MM.1S (cell line): ENCODE data around the gene ZNF222.

Experiments
- DNase-seq: peaks from one replicate; pipeline ENCODE4 v3.0.0-alpha.2; 2015
- H2AFZ ChIP-seq: fragments of 300-600 bp; sonication (generic); 2 replicates; pipeline ENCODE4 v1.6.0; 2016; ENCODE audit warnings: antibody characterized with exemption, low read length
- H3F3A ChIP-seq: fragments of 300-600 bp; sonication (generic); 2 replicates; pipeline ENCODE4 v1.6.1; 2016; ENCODE audit warnings: mild to moderate bottlenecking, antibody characterized with exemption, low read length, moderate library complexity, mixed read lengths; ENCODE audit not compliant: insufficient read depth
- H3K27ac ChIP-seq: fragments of 300-600 bp; sonication (generic); 2 replicates; pipeline ENCODE4 v1.5.1; 2016; ENCODE audit warnings: mild to moderate bottlenecking, low read length
- H3K27me3 ChIP-seq: fragments of 300-600 bp; sonication (generic); replicated peaks from 2 replicates; pipeline ENCODE4 v1.6.0; 2016; ENCODE audit warnings: low read length; ENCODE audit not compliant: insufficient read depth
- H3K36me3 ChIP-seq: fragments of 300-600 bp; sonication (generic); replicated peaks from 2 replicates; pipeline ENCODE4 v1.6.1; 2016; ENCODE audit warnings: mild to moderate bottlenecking, low read length, mixed read lengths; ENCODE audit not compliant: insufficient read depth
- H3K4me1 ChIP-seq: fragments of 300-600 bp; sonication (generic); 2 replicates; pipeline ENCODE4 v1.6.1; 2016; ENCODE audit warnings: low read length, mixed read lengths
- H3K4me2 ChIP-seq: fragments of 300-600 bp; sonication (generic); 2 replicates; pipeline ENCODE4 v1.6.0; 2016; ENCODE audit warnings: low read depth, low read length
- H3K4me3 ChIP-seq: fragments of 300-600 bp; sonication (generic); 2 replicates; pipeline ENCODE4 v1.5.1; 2016; ENCODE audit warnings: low read length, mixed read lengths
- H3K79me2 ChIP-seq: fragments of 300-600 bp; sonication (generic); 2 replicates; pipeline ENCODE4 v1.6.1; 2016; ENCODE audit warnings: mixed run types, low read length, mixed read lengths
- H3K9ac ChIP-seq: fragments of 300-600 bp; sonication (generic); 2 replicates; pipeline ENCODE4 v1.6.1; 2016; ENCODE audit warnings: low read length, mixed read lengths
- H3K9me2 ChIP-seq: fragments of 300-600 bp; sonication (generic); replicated peaks from 2 replicates; pipeline ENCODE4 v1.6.1; 2016; ENCODE audit warnings: mild to moderate bottlenecking, low read length, mixed read lengths; ENCODE audit not compliant: insufficient read depth
- H3K9me3 ChIP-seq: fragments of 300-600 bp; sonication (generic); replicated peaks from 2 replicates; pipeline ENCODE4 v1.6.1; 2016; ENCODE audit warnings: mild to moderate bottlenecking, low read length, mixed read lengths; ENCODE audit not compliant: insufficient read depth
- H4K20me1 ChIP-seq: fragments of 300-600 bp; sonication (generic); 2 replicates; pipeline ENCODE4 v1.6.1; 2016; ENCODE audit warnings: mild to moderate bottlenecking, low read length, moderate library complexity, mixed read lengths; ENCODE audit not compliant: insufficient read depth
- CTCF ChIP-seq: fragments of 300-600 bp; sonication (generic); IDR thresholded peaks from 2 replicates; pipeline ENCODE4 v1.5.1; 2016; ENCODE audit warnings: antibody characterized with exemption, low read length, mixed read lengths
- EZH2 ChIP-seq: fragments of 300-600 bp; sonication (generic); optimal IDR thresholded peaks from 2 replicates; pipeline ENCODE3; 2017; ENCODE audit warnings: low read depth, mild to moderate bottlenecking, antibody characterized with exemption, low read length, mixed read lengths
- EZH2phosphoT487 ChIP-seq: fragments of 300-600 bp; sonication (generic); IDR thresholded peaks from 2 replicates; pipeline ENCODE4 v1.6.1; 2018; ENCODE audit warnings: antibody characterized with exemption, low read length

Gene ZNF222

DNA sequence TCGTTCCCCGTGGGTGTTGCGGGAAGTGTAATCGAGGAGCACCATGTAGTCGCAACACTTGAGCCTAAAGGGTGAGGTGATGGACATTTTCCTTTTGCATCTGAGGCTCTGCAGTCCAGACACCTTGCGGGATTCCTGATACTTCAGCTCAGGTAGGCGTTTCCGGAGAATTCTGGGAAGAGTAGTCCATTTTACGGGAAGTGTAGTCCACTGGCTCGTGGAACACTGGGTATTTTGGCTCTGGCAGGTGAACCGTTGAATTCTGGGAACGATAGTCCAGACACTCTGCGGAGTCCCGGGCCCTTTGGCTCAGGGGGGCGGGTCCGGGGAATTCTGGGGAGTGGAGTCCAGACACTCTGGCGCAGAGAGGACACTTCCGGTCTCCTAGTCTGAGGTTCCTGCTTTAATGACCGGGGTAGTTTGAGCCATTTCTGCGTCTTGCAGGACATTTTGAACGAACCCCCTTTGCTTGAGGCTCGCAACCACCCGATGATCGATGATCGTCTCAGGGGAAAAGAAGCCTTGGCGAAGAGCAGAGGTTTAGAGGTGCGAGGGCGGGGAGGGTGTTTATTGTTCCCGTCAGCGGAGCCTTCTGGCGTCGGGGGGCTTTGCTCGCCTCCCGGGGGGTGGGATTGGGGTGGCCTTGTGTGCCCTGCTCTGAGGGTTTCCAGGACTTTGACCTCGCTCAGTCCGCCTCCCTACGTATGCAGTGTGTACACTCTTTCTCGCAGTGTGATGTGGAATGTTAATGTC lies 26.6 kb downstream of the ZNF222 start, which contains the start of gene ZNF223:
ZNF223 (plus strand) TSS at position 387 of the 753 bp plus-strand sequence. CDS start 3,141 bp downstream, outside the sequence.
- H2AFZ ChIP-seq = peak within 1 kb of the TSS; percentile 51
- no peak within 1 kb of the TSS for H3K9ac ChIP-seq
- no peak for TF ChIP-seq EZH2
- TF ChIP-seq EZH2phosphoT487 = no peak
- no peak for TF ChIP-seq CTCF
- H3F3A ChIP-seq = no peaks in the 10 kb centered on the region
- no peaks in the 10 kb centered on the region for H4K20me1 ChIP-seq
- no peaks in the 10 kb centered on the region for H3K9me3 ChIP-seq
- H3K4me1 ChIP-seq = no peaks in the 10 kb centered on the region
- no peaks in the 10 kb centered on the region for H3K27me3 ChIP-seq
- no peak for DNase-seq
- H3K9me2 ChIP-seq = no peaks in the 10 kb centered on the region
- H3K4me2 ChIP-seq = peak within 1 kb of the TSS; percentile 36; the same call in 1 of the 2 replicates
- no peaks in the 10 kb centered on the region for H3K36me3 ChIP-seq
- H3K27ac ChIP-seq = no peak within 1 kb of the TSS
- peak within 1 kb of the TSS; percentile 47 for H3K4me3 ChIP-seq
- no peaks in the 10 kb centered on the region for H3K79me2 ChIP-seq

- H3K4me3 ChIP-seq = no peak overlapping the region
- H3K36me3 ChIP-seq = no peaks in the 10 kb centered on the region
- no peaks in the 10 kb centered on the region for H3F3A ChIP-seq
- DNase-seq = no peak
- no peaks in the 10 kb centered on the region for H3K9me2 ChIP-seq
- no peaks in the 10 kb centered on the region for H4K20me1 ChIP-seq
- no peaks in the 10 kb centered on the region for H3K9me3 ChIP-seq
- no peaks in the 10 kb centered on the region for H3K4me1 ChIP-seq
- no peak overlapping the region for H3K27ac ChIP-seq
- TF ChIP-seq EZH2phosphoT487 (no peak), CTCF (no peak), EZH2 (no peak)
- no peaks in the 10 kb centered on the region for H3K27me3 ChIP-seq
- H3K9ac ChIP-seq = no peak overlapping the region
- H2AFZ ChIP-seq = no peak overlapping the region
- H3K4me2 ChIP-seq = no peak overlapping the region
- H3K79me2 ChIP-seq = no peaks in the 10 kb centered on the region
Observed at GRCh38 chr19:44055870-44056269, 30.7 kb downstream of the ZNF222 start.

GRCh38 chr19:44059229-44059628 lies 34.0 kb downstream of the ZNF222 start:
- no peaks in the 10 kb centered on the region for H3K4me1 ChIP-seq
- H3K9me3 ChIP-seq = no peaks in the 10 kb centered on the region
- H3K27ac ChIP-seq = no peak overlapping the region
- DNase-seq = no peak
- no peak overlapping the region for H2AFZ ChIP-seq
- H3K36me3 ChIP-seq = no peaks in the 10 kb centered on the region
- no peaks in the 10 kb centered on the region for H3K79me2 ChIP-seq
- no peaks in the 10 kb centered on the region for H3F3A ChIP-seq
- no peaks in the 10 kb centered on the region for H3K27me3 ChIP-seq
- H3K4me2 ChIP-seq = no peak overlapping the region
- no peak overlapping the region for H3K9ac ChIP-seq
- H4K20me1 ChIP-seq = no peaks in the 10 kb centered on the region
- no peaks in the 10 kb centered on the region for H3K9me2 ChIP-seq
- no peak overlapping the region for H3K4me3 ChIP-seq
- TF ChIP-seq EZH2phosphoT487 (no peak), EZH2 (no peak), CTCF (no peak)
